Thoracic aorta (tissue), 2 donors: ENCODE results near the gene C13orf46. TPM values are rescaled to one million over a fixed set of nuclear protein-coding genes. Genes with fewer than 3 reads are reported as not detected.
"Not testable (repeated sequence)": the region's sequence is repeated elsewhere in the genome, so short reads cannot be mapped to it uniquely, and the experiment has no call there.

ENCODE experiments used
- ATAC-seq: fragments of 150-250 bp; one replicate; pipeline ENCODE4 v1.8.0; 2017; ENCODE audit warnings: low read depth; ENCODE audit not compliant: insufficient number of reproducible peaks, low FRiP score
- DNase-seq: peaks from one replicate; pipeline ENCODE4 v3.0.0-alpha.2; 2020; ENCODE audit warnings: low spot score
- H3K27ac ChIP-seq, 2 donors: fragments of 200-600 bp; sonication (generic); 1 replicate in 1 of 2; 2 replicates in 1 of 2; pipeline ENCODE4 v1.5.1; 2016; ENCODE audit warnings: mild to moderate bottlenecking in 2 of 2, moderate library complexity in 2 of 2
- H3K27me3 ChIP-seq: fragments of 200-600 bp; sonication (generic); replicated peaks from 2 replicates; pipeline ENCODE4 v1.6.0; 2016; ENCODE audit warnings: mild to moderate bottlenecking; ENCODE audit not compliant: insufficient read depth
- H3K36me3 ChIP-seq: fragments of 200-600 bp; sonication (generic); one replicate; pipeline ENCODE4 v1.5.1; 2016
- H3K4me1 ChIP-seq, 2 donors: fragments of 200-600 bp; sonication (generic); 1 replicate in 1 of 2; 2 replicates in 1 of 2; pipeline versions ENCODE4 v1.5.1 to v1.6.0; 2016; ENCODE audit warnings: low read depth in 2 of 2, mild to moderate bottlenecking in 1 of 2; ENCODE audit not compliant: control insufficient read depth in 1 of 2
- H3K4me3 ChIP-seq: fragments of 200-600 bp; sonication (generic); 2 replicates; pipeline ENCODE4 v1.5.1; 2016; ENCODE audit warnings: mild to moderate bottlenecking
- H3K9me3 ChIP-seq: fragments of 200-600 bp; sonication (generic); 2 replicates; pipeline ENCODE4 v1.5.1; 2016
- CTCF ChIP-seq: fragments of 200-600 bp; sonication (generic); IDR thresholded peaks from one replicate; pipeline ENCODE4 v1.5.1; 2019; ENCODE audit warnings: antibody characterized with exemption
- total RNA-seq, 2 donors: library from RNA; depleted of rRNA; stranded (reverse); fragments of >200 nt; gene quantifications; one replicate each; pipeline versions ENCODE4 v1.1.0 to v1.2.3, GENCODE V29; 2016

Gene C13orf46
- total RNA-seq, 2 donors from 2014 or later, result 1.1 TPM

GRCh38 chr13:113989585-113990300, 15.9 kb upstream of the C13orf46 start:
- Histone ChIP-seq H3K27me3 (no peaks in the 10 kb centered on the region), H3K4me3 (no peak overlapping the region), H3K4me1 (no peaks in the 10 kb centered on the region), H3K27ac (no peak overlapping the region), H3K9me3 (no peaks in the 10 kb centered on the region), H3K36me3 (peaks cover 21% of the 10 kb centered on the region)
- TF ChIP-seq CTCF, result no peak
- peak; percentile 0 for DNase-seq
- ATAC-seq, result no peak

- not testable (repeated sequence) for H3K27me3 ChIP-seq, H3K4me1 ChIP-seq, ATAC-seq, H3K4me3 ChIP-seq, DNase-seq, H3K9me3 ChIP-seq, H3K27ac ChIP-seq
- H3K36me3 ChIP-seq, result peaks cover 16% of the 10 kb centered on the region
Observed at GRCh38 chr13:113988859-113989258, 15.0 kb upstream of the C13orf46 start.

- DNase-seq, result no peak
- Histone ChIP-seq H3K36me3 (peaks cover 28% of the 10 kb centered on the region), H3K4me3 (no peak overlapping the region)
Observed at GRCh38 chr13:113982296-113982661, 8.4 kb upstream of the C13orf46 start.

GRCh38 chr13:113981611-113982295, 7.9 kb upstream of the C13orf46 start:
- H3K27me3 ChIP-seq, result no peaks in the 10 kb centered on the region
- H3K9me3 ChIP-seq, result no peaks in the 10 kb centered on the region
- no peak overlapping the region for H3K27ac ChIP-seq
- H3K36me3 ChIP-seq, result peaks cover 28% of the 10 kb centered on the region
- DNase-seq (peak; percentile 0), ATAC-seq (no peak)
- TF ChIP-seq CTCF, result no peak
- H3K4me1 ChIP-seq, result peaks cover 9 to 16% of the 10 kb centered on the region in 2 donors
- H3K4me3 ChIP-seq, result no peak overlapping the region

More at GRCh38 chr13:113982296-113982661, 8.4 kb upstream of the C13orf46 start:
- H3K27me3 ChIP-seq, result no peaks in the 10 kb centered on the region
- no peak overlapping the region for H3K27ac ChIP-seq
- peaks cover 3 to 11% of the 10 kb centered on the region in 2 donors for H3K4me1 ChIP-seq
- no peaks in the 10 kb centered on the region for H3K9me3 ChIP-seq
- no peak for ATAC-seq
- TF ChIP-seq CTCF, result no peak

GRCh38 chr13:113981194-113981605, 7.3 kb upstream of the C13orf46 start:
- no peak for ATAC-seq
- Histone ChIP-seq H3K4me3 (no peak overlapping the region), H3K4me1 (peaks cover 13 to 20% of the 10 kb centered on the region in 2 donors), H3K9me3 (no peaks in the 10 kb centered on the region), H3K27me3 (no peaks in the 10 kb centered on the region), H3K36me3 (peaks cover 28% of the 10 kb centered on the region), H3K27ac (no peak overlapping the region)
- DNase-seq, result peak; percentile 1
- no peak for TF ChIP-seq CTCF
